NB4 (cell line): ENCODE data around the gene ACO2.

Experiments used
- DNase-seq: peaks from one replicate; pipeline ENCODE4 v3.0.0; 2010; ENCODE audit warnings: low read depth
- H3K4me3 ChIP-seq: one replicate; pipeline ENCODE4 v1.5.1; 2011; ENCODE audit warnings: mild to moderate bottlenecking, low read depth, low read length, moderate library complexity
- MYC ChIP-seq: IDR thresholded peaks from 2 replicates; pipeline ENCODE4 v1.6.1; 2011; ENCODE audit warnings: low read depth, low read length
- POLR2A ChIP-seq: IDR thresholded peaks from 2 replicates; pipeline ENCODE4 v1.6.1; 2011; ENCODE audit warnings: mild to moderate bottlenecking; ENCODE audit not compliant: insufficient read length; ENCODE audit errors: extremely low read depth
- TF ChIP-seq, protein P1 (sequence below): IDR thresholded peaks from 2 replicates; pipeline ENCODE4 v1.6.1; 2011; ENCODE audit warnings: low read depth, low read length
- TF ChIP-seq, protein P2 (sequence below): IDR thresholded peaks from one replicate; pipeline ENCODE4 v1.5.1; 2012; ENCODE audit warnings: low read depth, low read length

The ACO2 gene

DNA sequence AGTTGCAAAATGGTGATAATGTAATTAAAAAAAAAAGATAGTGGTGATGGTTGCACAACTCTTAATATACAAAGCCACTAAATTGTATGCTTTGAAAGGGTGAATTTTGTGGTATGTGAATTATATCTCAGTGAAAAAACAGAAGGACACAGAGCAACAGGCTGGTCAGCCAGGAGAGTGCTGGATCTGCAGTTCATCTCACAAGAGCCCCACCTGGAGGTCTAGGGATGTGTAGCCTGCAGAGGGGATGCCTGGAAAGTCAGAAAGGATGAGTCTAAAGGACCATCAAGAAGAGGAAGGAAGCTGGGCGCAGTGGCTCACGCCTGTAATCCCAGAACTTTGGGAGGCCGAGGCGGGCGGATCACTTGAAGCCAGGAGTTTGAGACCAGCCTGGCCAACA is 66.3 kb downstream of the ACO2 start:
- no peak overlapping the region for H3K4me3 ChIP-seq
- TF ChIP-seq, protein P1, sequence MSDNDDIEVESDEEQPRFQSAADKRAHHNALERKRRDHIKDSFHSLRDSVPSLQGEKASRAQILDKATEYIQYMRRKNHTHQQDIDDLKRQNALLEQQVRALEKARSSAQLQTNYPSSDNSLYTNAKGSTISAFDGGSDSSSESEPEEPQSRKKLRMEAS = no peak
- TF ChIP-seq, protein P2, sequence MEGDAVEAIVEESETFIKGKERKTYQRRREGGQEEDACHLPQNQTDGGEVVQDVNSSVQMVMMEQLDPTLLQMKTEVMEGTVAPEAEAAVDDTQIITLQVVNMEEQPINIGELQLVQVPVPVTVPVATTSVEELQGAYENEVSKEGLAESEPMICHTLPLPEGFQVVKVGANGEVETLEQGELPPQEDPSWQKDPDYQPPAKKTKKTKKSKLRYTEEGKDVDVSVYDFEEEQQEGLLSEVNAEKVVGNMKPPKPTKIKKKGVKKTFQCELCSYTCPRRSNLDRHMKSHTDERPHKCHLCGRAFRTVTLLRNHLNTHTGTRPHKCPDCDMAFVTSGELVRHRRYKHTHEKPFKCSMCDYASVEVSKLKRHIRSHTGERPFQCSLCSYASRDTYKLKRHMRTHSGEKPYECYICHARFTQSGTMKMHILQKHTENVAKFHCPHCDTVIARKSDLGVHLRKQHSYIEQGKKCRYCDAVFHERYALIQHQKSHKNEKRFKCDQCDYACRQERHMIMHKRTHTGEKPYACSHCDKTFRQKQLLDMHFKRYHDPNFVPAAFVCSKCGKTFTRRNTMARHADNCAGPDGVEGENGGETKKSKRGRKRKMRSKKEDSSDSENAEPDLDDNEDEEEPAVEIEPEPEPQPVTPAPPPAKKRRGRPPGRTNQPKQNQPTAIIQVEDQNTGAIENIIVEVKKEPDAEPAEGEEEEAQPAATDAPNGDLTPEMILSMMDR = no peak
- TF ChIP-seq POLR2A = no peak
- no peak for TF ChIP-seq MYC
- no peak for DNase-seq

DNA sequence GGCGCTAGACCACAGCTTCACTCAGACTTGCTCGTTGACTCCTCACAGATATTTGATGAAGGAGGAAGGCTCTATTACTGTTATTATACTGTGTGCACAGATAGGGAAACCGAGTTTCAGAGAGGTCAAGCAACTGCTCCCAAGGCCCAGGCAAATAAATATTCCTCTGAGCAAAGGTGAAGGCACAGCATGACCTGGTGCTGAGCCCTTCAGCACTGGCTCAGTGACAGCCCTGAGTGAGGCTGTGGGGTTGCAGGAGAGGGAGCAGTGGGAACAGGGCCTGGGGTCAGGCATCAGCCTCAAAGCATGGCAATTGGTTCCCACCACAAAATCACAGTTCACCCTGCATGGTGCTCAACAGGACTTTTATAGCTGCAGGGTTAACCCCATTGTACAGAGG is 68.3 kb downstream of the ACO2 start:
- TF ChIP-seq MYC (no peak), POLR2A (no peak)
- TF ChIP-seq, protein P2 = no peak
- TF ChIP-seq, protein P1 = no peak
- no peak for DNase-seq
- H3K4me3 ChIP-seq = no peak overlapping the region

DNA sequence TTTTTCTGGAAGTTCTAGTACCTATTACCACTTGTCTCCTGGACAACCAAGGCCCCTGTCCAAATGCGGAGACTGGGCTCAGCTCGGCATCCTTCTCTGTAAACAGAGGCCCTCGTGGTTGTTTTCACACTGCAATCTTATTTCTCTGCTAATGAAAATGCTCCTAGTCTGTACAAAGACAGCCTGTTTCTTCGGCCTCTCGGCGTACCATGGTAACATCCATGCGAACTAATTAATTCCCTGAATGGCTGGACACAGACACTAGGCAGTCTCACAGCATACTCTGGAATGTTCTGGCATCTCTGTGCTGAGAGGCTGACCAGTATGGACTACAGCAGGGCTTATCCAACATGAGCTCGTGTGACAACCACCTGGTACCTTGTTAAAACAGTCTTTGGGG is 69.7 kb downstream of the ACO2 start:
- TF ChIP-seq, protein P1 = no peak
- no peak for TF ChIP-seq MYC
- TF ChIP-seq, protein P2 = no peak
- TF ChIP-seq POLR2A = no peak
- DNase-seq = no peak
- H3K4me3 ChIP-seq = no peak overlapping the region

DNA sequence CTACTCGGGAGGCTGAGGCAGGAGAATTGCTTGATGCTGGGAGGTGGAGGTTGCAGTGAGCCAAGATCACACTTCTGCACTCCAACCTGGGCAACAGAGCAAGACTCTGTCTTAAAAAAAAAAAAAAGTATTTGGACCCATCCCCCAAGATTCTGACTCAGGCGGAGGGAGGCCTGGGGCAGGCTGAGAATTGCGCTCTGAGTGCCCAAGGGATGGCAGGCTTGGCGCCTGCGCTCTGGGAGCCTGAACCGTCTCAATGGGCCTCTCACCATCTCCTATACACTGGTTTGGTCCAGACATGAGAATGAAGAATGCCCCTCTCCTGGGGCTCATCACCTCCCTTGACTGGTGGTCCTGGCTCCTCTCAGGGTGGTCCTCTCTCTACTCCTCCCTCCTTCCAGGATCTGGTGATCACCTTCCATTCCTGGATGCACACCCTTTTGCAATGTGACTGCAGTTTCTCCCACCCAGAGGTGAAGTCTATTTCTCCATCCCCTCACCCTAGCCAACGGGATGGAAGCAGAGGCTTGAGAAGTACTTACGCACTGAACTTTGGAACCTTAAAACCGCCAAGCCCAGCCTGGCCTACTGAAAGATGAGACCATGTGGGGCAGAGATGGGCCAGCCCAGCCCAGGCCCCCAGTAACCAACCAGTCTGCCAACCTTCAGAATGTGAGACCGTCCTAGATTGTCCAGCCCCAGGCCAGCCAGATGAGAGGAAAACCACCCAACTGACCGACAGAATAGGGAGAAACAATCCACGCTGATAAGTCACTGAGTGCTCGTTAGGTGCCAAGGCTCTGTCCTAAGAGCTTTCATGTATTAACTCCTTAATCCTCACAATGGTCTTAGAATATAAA is 70.5 kb downstream of the ACO2 start:
- no peak overlapping the region for H3K4me3 ChIP-seq
- no peak for DNase-seq
- TF ChIP-seq, protein P2 = no peak
- TF ChIP-seq POLR2A (no peak), MYC (no peak)
- TF ChIP-seq, protein P1 = no peak

DNA sequence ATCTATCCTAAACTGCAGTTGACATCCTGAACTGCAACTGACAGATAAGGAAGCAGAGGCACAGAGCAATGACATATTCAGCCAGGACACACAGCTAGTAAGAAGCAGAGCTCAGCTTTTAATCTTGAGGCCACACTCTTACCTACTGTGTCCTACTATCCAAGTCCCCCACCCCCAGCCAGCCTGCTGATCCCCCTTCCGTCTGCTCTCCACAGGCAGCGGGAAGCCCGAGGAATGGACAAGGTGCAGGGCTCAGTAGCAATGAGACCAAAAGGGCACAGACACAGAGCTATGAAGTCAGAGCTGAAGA is 71.0 kb downstream of the ACO2 start:
- no peak for DNase-seq
- TF ChIP-seq, protein P1 = no peak
- TF ChIP-seq, protein P2 = no peak
- TF ChIP-seq POLR2A = no peak
- no peak for TF ChIP-seq MYC
- no peak overlapping the region for H3K4me3 ChIP-seq
